Immature natural killer cell (primary cell): ENCODE measurements around the gene NSG1. TPM values are rescaled to one million over a fixed set of nuclear protein-coding genes. Genes with fewer than 3 reads are reported as not detected.
A peak's percentile ranks its signal among the peaks of the same experiment; 100 is the strongest.

Experiments used
- DNase-seq, 3 donors: peaks; one replicate each; pipeline ENCODE4 v3.0.0; 2022; ENCODE audit warnings: mixed read lengths in 1 of 3
- H3K27ac Mint-ChIP-seq, 6 donors: one replicate each; pipeline ENCODE4 v1.8.0; 2020; ENCODE audit warnings: mixed read lengths in 6 of 6, mild to moderate bottlenecking in 5 of 6, inconsistent platforms in 4 of 6, moderate library complexity in 3 of 6
- H3K27me3 Mint-ChIP-seq, 3 donors: one replicate each; pipeline ENCODE4 v1.8.0; 2020 to 2021; ENCODE audit warnings: low read depth in 3 of 3, mild to moderate bottlenecking in 3 of 3, mixed read lengths in 3 of 3, moderate library complexity in 3 of 3, inconsistent platforms in 1 of 3
- H3K36me3 Mint-ChIP-seq, 3 donors: one replicate each; pipeline ENCODE4 v1.8.0; 2020; ENCODE audit warnings: mixed read lengths in 3 of 3, inconsistent platforms in 2 of 3, mild to moderate bottlenecking in 2 of 3
- H3K4me1 Mint-ChIP-seq, 2 donors: one replicate each; pipeline ENCODE4 v1.8.0; 2020; ENCODE audit warnings: inconsistent platforms in 2 of 2, mild to moderate bottlenecking in 2 of 2, mixed read lengths in 2 of 2, moderate library complexity in 1 of 2
- H3K4me3 Mint-ChIP-seq, 5 donors: one replicate each; pipeline ENCODE4 v1.8.0; 2020; ENCODE audit warnings: mild to moderate bottlenecking in 5 of 5, mixed read lengths in 5 of 5, inconsistent platforms in 3 of 5, moderate library complexity in 3 of 5
- H3K9me3 Mint-ChIP-seq, 6 donors: one replicate each; pipeline ENCODE4 v1.8.0; 2020; ENCODE audit warnings: mild to moderate bottlenecking in 6 of 6, mixed read lengths in 6 of 6, inconsistent platforms in 4 of 6, moderate library complexity in 3 of 6
- polyA plus RNA-seq, 3 donors: library from polyadenylated mRNA; unstranded; fragments of 300-500 nt; fragmentation: Illumina TruSeq; gene quantifications; one replicate each; pipeline ENCODE4 v1.2.3, GENCODE V29; 2021

Gene NSG1
- polyA plus RNA-seq, 3 donors from 2014 or later: 2.5 to 7.9 (median 4.5) TPM

DNA sequence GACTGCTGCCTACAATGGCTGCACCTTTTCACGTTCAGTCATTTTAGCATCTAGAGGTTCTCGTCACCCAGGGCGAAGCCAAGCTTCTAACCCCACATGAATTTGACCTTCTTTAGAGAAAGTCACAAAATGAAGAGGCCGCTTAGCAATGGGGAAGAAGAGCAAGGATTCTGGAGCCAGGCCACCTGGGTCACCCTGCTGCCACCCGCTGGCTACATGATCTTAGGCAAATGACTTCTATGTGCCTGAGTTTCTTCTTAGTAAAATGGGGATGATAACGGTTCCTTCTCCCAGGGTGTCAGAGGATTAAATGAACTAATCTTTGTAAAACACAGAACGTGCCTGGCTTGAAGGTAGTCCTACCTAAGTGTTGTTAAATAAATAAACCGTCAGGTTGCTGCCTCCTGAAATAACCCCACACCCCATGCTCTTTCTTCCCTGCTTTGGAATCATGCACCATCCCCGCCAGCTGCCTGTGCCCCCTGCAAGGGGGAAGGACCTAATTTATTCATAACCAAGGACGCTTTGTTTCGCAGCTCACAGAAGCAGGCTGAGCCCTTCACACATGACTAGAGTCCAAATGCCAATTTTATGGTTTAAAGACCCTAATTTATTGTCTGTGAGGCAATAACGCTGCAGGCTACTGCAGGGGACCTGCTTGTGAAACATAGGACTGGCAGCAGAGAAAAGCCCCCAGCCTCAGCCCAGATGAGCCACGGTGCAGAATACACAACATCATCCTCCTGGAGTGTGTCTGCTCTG lies 28.6 kb upstream of the NSG1 start:
- Mint-ChIP-seq H3K4me3 (no peak overlapping the region), H3K4me1 (peaks cover 16 to 28% of the 10 kb centered on the region in 2 donors), H3K27ac (no peak overlapping the region), H3K9me3 (no peaks in the 10 kb centered on the region), H3K36me3 (no peaks in the 10 kb centered on the region), H3K27me3 (peaks cover 6 to 16% (median 6%) of the 10 kb centered on the region in 3 donors)
- no peak for DNase-seq

DNA sequence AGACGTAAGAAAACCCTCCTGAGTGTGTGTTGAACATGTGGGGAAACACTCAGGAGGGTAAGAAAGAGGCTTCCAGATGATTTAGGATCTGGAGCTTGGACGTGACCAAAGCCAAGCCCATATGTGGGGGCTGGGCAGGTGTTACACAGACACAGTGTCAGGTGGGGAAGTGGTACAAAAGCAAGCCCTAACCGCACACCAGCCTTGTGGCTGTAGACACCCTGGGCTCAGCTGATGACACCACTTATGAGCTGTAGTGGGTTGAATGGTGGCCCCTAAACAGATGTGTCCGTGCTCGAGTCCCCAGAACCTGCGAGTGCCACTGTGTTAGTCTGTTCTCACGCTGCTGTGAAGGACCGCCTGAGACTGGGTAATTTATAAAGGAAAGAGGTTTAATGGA lies 25.0 kb upstream of the NSG1 start:
- H3K4me3 Mint-ChIP-seq: peak overlapping the region in 2 of 5 donors; percentile 52 to 72
- H3K36me3 Mint-ChIP-seq: peaks cover 0 to 4% (median 0%) of the 10 kb centered on the region in 3 donors
- H3K4me1 Mint-ChIP-seq: peaks cover 5 to 9% of the 10 kb centered on the region in 2 donors
- peak overlapping the region in 5 of 6 donors; percentile 17 to 90 (median 70) for H3K27ac Mint-ChIP-seq
- peak in 2 of 3 donors; percentile 7 to 54 for DNase-seq
- H3K27me3 Mint-ChIP-seq: peaks cover 3 to 18% (median 5%) of the 10 kb centered on the region in 3 donors
- H3K9me3 Mint-ChIP-seq: peaks cover 0 to 2% (median 0%) of the 10 kb centered on the region in 6 donors

DNA sequence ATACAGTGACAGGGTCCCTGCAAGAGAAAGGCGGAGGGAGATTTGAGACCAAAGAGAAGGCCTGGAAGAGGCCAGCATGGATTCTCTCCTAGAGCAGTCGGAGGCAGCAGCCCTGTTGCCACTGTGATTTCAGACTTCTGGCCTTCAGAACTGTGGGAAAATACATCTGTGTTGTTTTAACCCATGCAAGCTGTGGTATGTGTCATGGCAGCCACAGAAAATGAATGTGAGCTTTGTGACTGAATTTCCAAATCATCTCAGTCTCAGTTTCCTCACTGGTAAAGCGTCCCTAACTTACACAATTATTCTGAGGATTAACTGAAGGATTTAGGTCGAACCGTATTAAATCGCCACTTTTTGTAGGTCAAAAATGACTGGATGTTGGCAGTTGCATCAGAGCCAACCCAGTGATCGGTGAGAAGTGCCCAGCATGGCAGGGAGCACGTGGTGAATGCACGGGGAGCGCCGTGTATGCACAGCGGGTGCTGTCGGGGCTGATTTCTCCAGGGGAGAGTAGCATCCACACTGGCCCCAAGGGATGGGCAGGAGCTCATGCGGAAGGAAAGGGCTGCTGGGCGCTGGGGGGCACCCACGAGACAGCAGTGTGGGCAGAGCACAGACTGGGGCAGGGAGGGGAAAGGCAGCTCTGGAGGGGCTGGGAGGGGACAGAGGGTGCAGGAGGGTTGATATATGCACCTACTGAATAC lies 23.8 kb upstream of the NSG1 start:
- Mint-ChIP-seq H3K27ac (peak overlapping the region in 1 of 6 donors; percentile 90), H3K36me3 (peaks cover 0 to 7% (median 0%) of the 10 kb centered on the region in 3 donors), H3K27me3 (peaks cover 3 to 12% (median 5%) of the 10 kb centered on the region in 3 donors), H3K4me1 (peaks cover 5 to 9% of the 10 kb centered on the region in 2 donors), H3K9me3 (peaks cover 0 to 2% (median 0%) of the 10 kb centered on the region in 6 donors), H3K4me3 (no peak overlapping the region)
- DNase-seq: no peak

DNA sequence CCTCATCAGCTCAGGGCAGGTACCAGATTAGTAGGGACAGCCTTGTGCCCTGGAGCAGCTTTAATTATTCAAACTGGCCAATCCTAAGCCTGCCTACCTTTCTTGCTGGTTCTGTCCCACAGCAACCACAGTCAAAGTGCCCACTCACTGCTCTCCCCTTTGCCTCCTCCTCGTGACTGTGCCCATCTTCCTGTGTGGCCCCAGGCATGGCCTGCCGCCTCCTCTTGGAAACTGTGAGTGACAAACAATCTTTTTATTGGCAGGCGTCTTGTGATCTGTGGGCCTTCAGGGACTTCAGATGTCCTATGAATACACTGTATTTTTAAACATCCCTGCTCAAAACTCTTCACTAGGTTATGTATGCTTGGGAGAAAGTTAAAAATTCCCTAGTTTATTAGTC lies 22.8 kb upstream of the NSG1 start:
- no peak overlapping the region for H3K4me3 Mint-ChIP-seq
- peak overlapping the region in 2 of 6 donors; percentile 7 to 41 for H3K27ac Mint-ChIP-seq
- DNase-seq: no peak
- peaks cover 0 to 11% (median 4%) of the 10 kb centered on the region in 3 donors for H3K27me3 Mint-ChIP-seq
- peaks cover 0 to 2% (median 0%) of the 10 kb centered on the region in 6 donors for H3K9me3 Mint-ChIP-seq
- peaks cover 5 to 9% of the 10 kb centered on the region in 2 donors for H3K4me1 Mint-ChIP-seq
- H3K36me3 Mint-ChIP-seq: peaks cover 0 to 7% (median 0%) of the 10 kb centered on the region in 3 donors

DNA sequence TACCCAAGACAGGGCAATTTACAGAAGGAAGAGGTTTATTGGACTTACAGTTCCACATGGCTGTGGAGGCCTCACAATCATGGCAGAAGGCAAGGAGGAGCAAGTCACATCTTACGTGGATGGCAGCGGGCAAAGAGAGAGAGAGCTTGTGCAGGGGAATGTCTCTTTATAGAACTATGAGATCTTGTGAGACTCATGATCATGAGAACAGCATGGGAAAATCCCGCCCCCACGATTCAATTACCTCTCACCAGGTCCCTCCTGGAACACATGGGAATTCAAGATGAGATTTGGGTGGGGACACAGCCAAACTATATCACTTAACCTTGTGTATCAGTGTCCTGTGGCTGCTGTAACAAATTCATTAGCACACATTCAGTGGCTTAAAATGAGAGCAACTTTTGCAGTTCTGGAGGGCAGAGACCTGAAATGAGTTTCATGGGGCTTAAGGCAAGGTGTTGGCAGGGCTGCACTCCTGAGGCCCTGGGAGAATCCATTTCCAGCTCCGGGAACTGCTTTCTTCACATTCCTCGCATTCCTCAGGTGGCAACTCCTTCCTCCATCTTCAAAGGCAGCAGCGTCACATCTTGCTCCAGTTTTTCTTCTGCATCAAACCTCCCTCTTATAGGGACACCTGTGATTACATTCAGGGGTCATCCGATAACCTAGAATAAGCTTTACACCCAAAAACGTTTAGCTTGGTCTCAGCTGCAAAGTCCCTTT lies 22.3 kb upstream of the NSG1 start:
- peaks cover 0 to 7% (median 0%) of the 10 kb centered on the region in 3 donors for H3K36me3 Mint-ChIP-seq
- H3K4me3 Mint-ChIP-seq: no peak overlapping the region
- H3K27me3 Mint-ChIP-seq: peaks cover 0 to 9% (median 4%) of the 10 kb centered on the region in 3 donors
- DNase-seq: no peak
- peak overlapping the region in 1 of 6 donors; percentile 7 for H3K27ac Mint-ChIP-seq
- H3K9me3 Mint-ChIP-seq: peaks cover 0 to 2% (median 0%) of the 10 kb centered on the region in 6 donors
- peaks cover 5 to 9% of the 10 kb centered on the region in 2 donors for H3K4me1 Mint-ChIP-seq

DNA sequence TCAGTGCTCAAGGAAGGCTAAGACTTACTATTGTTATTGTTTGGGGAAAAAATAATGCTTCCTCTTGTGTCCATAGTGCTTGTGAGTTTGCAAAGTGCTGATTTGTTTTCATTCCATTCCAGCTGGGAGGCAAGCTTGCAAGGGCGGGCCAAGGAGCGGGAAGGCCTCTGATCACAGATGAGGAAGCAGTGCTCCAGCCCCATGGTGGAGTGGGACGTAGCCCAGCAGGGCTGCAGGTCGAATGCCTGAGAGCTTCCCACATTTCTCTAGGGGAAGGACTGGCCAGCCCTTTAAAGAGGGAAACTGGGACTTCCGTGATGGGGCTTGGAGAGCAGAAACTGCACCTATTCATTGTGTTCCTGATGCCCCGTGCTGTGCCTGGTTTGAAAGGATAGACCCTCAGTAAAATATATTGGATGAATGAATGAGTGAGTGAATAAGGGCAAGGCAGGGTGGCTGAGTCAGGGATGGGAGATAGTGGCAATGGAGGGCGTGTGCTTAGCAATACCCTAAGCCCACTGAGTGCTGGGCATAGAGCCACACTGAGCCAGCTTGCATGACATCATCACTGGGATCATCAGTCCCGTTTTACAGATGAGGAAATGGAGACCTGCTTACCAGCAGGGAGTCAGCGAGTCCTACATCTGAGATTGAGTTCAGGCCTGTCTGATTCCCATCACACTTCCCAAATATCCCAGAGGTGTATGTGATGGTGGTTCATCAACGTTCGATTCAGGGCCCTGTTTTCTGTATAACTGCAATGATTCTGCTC lies 17.9 kb upstream of the NSG1 start:
- no peak for DNase-seq
- H3K27me3 Mint-ChIP-seq: peaks cover 0 to 4% (median 2%) of the 10 kb centered on the region in 3 donors
- no peaks in the 10 kb centered on the region for H3K4me1 Mint-ChIP-seq
- peaks cover 0 to 7% (median 0%) of the 10 kb centered on the region in 3 donors for H3K36me3 Mint-ChIP-seq
- H3K4me3 Mint-ChIP-seq: no peak overlapping the region
- peaks cover 0 to 2% (median 0%) of the 10 kb centered on the region in 6 donors for H3K9me3 Mint-ChIP-seq
- H3K27ac Mint-ChIP-seq: no peak overlapping the region

DNA sequence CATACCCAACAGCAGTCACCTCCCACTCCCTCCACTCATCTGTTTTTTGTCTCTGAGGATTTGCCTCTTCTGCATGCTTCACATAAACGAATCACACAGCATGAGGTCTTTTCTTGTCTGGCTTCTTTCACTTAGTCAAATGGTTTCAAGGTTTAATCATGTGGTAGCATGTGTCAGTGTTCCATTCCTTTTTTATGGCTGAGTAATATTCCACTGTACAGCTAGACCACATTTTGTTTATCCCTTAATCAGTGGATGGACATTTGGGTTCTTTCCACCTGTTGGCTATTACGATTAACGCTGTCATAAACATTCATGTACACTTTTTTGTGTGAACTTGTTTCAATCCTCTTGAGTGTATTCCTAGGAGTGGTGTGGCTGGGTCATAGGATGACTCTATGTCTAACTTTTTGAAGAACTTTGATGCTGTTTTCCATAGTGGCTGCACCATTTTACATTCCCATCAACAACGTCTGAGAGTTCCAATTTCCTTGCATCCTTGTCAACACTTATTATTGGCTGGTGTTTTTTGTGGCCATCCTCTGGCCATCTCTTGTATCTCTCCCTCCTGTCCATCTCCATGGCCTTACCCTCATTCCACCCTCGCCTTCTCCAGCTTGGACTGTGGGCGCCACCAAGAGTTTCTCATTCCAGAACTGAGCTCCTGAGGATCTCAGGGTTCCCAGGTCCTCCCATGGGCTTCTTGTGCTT lies 12.4 kb upstream of the NSG1 start:
- Mint-ChIP-seq H3K4me3 (no peak overlapping the region), H3K4me1 (no peaks in the 10 kb centered on the region), H3K9me3 (no peaks in the 10 kb centered on the region), H3K27ac (no peak overlapping the region), H3K36me3 (peaks cover 0 to 5% (median 0%) of the 10 kb centered on the region in 3 donors), H3K27me3 (peaks cover 5 to 13% (median 8%) of the 10 kb centered on the region in 3 donors)
- DNase-seq: no peak

DNA sequence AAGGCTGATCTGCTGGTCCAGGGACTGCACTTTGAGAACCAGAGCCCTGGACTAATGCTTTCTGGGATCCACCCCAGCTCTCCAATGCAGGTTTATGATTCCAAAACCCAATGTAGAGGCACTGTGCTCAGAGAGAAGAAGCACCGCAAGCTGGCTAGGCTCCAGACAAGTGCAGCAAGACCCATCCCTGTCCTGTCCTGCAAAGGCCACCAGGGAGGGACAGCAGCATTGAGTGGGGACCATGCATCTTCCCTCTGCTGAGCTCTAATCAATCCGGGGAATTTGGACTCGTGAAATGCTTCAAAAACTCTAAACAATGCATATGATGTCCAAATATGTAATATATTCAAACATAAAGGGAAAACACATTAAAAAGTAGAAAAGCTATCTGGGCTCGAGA lies 10.8 kb upstream of the NSG1 start:
- Mint-ChIP-seq H3K4me3 (no peak overlapping the region), H3K36me3 (peaks cover 0 to 5% (median 0%) of the 10 kb centered on the region in 3 donors), H3K27ac (no peak overlapping the region), H3K27me3 (peaks cover 8 to 15% (median 10%) of the 10 kb centered on the region in 3 donors), H3K4me1 (no peaks in the 10 kb centered on the region), H3K9me3 (no peaks in the 10 kb centered on the region)
- no peak for DNase-seq

DNA sequence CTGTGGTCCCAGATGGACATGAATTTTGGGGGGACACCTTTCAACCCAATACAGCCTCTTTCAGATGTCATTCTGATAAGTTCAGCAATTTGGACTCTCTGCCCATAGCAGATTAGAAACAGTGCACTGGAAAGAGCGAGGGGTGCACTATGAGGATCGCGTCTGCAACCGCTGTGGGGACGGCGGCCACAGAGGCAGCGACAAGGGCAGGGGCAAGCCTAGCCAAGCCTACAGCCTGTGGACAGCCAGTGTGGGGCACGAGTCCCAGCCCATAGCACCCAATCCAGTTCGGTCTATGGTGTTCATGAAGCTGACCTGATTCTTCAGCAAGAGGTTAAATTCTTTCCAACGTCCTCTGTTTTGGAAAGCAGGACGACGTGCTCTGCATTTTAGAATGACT lies 9.7 kb upstream of the NSG1 start:
- Mint-ChIP-seq H3K4me3 (no peak overlapping the region), H3K36me3 (peaks cover 0 to 5% (median 0%) of the 10 kb centered on the region in 3 donors), H3K4me1 (no peaks in the 10 kb centered on the region), H3K9me3 (no peaks in the 10 kb centered on the region), H3K27ac (no peak overlapping the region), H3K27me3 (peaks cover 8 to 18% (median 10%) of the 10 kb centered on the region in 3 donors)
- DNase-seq: no peak

DNA sequence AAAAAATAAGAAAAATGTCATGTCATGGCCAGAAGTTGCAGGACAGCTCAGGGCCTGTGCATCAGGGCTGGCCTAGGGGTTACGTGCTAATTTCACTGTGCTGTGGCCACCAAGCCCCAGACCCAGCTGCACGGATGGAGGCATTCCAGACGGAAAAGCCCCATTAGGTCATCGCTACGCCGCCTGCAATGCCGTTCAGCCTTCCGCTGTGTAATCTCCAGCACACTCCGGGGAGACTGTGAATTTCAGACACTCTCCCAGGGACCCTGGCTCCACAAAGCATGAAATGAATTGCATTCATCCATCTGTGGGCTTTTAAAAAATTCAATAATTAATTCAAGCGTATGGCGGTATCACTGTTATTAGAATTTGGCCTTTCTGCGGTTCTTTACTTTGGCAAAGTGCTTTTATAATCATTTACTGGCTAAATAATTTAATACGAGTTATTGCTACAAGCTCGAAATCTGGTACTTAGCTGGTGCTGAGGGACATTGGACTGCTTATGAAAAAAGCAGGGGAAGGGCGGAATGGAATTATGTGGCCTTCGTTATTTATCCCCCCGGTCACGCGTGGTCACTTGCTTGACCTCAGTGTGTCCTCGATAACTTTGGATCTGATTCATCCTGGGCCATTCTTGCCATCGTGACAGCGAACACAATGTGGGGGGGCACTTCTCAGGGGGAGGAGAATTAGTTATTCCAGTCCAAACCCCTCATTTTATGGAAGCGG lies 9.0 kb upstream of the NSG1 start:
- Mint-ChIP-seq H3K27ac (no peak overlapping the region), H3K36me3 (peaks cover 0 to 5% (median 0%) of the 10 kb centered on the region in 3 donors), H3K9me3 (no peaks in the 10 kb centered on the region), H3K4me3 (no peak overlapping the region), H3K27me3 (peaks cover 8 to 20% (median 11%) of the 10 kb centered on the region in 3 donors), H3K4me1 (no peaks in the 10 kb centered on the region)
- DNase-seq: no peak

DNA sequence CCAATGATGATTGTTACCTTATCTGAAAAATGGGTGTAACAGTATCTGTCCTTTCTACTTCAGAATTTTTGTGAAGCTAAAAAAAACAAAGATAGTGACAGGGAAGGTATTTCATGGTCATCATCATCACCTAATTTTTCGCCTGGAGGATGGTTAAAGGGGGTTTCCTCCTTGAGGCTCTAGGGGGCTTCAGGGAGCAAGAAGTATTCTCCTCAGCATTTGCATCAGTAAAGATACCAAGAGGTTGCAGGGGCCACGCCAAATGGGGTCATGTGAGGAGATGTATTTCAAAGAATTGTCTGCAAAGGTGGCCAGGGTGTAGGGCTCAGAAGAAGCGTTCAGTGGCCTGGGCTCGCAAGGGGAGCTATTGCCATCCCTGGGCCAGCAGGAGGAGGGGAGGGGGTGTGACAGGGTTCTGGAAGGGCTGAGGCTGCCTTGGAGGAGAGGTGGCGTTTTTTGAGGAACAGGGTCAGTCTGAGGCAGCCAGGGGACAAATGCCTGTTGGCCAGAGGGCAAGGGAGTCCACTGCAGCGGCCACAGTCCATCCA lies 7.3 kb upstream of the NSG1 start:
- Mint-ChIP-seq H3K36me3 (peaks cover 0 to 2% (median 0%) of the 10 kb centered on the region in 3 donors), H3K4me3 (no peak overlapping the region), H3K27me3 (peaks cover 7 to 17% (median 16%) of the 10 kb centered on the region in 3 donors), H3K9me3 (no peaks in the 10 kb centered on the region), H3K4me1 (no peaks in the 10 kb centered on the region), H3K27ac (no peak overlapping the region)
- no peak for DNase-seq

DNA sequence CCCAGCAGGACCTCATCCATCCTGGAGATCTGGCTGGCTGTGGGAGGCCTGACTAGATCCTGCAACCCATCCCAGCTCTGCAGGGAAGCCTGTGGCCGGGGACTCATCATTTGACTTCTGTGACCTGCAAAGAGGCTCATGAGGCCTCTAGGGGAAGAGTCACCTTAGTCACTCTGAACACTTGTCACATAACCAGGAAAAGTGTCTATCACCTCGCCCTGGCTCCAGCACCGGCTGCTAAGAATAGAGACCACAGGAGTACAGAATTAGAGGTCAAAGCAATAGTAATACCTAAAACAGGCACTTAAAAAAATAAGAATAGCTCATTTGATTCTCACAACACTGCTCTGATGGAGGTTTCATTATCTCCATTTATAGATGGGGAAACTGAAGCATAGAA lies 3.8 kb upstream of the NSG1 start:
- H3K27me3 Mint-ChIP-seq: peaks cover 3 to 22% (median 17%) of the 10 kb centered on the region in 3 donors
- H3K9me3 Mint-ChIP-seq: no peaks in the 10 kb centered on the region
- H3K4me3 Mint-ChIP-seq: no peak overlapping the region
- DNase-seq: no peak
- peaks cover 2 to 10% of the 10 kb centered on the region in 2 donors for H3K4me1 Mint-ChIP-seq
- no peaks in the 10 kb centered on the region for H3K36me3 Mint-ChIP-seq
- no peak overlapping the region for H3K27ac Mint-ChIP-seq
